H1 (cell line): ENCODE results near the gene ENTPD6. TPM values are rescaled to one million over a fixed set of nuclear protein-coding genes. Genes with fewer than 3 reads are reported as not detected.
"Not testable (repeated sequence)": the region's sequence is repeated elsewhere in the genome, so short reads cannot be mapped to it uniquely, and the experiment has no call there.

ENCODE experiments used
- CTCF ChIA-PET: fragments of 300-600 bp; sonication (Branson Sonifier 250); formaldehyde crosslinking; loops from one replicate; lab custom pipeline; 2021; ENCODE audit not compliant: partially characterized antibody; lab: Charles Lee
- POLR2A ChIA-PET: fragments of 300-600 bp; sonication (Branson Sonifier 250); formaldehyde crosslinking; loops from one replicate; lab custom pipeline; 2021; ENCODE audit warnings: inconsistent platforms; ENCODE audit not compliant: partially characterized antibody; lab: Charles Lee
- DNase-seq, 2 experiments: peaks; one replicate each; pipeline versions ENCODE4 v3.0.0 to v3.0.0-alpha.2; 2010 to 2022; ENCODE audit warnings: low spot score in 2 of 2, low read depth in 1 of 2, mixed read lengths in 1 of 2
- FAIRE-seq: peaks from 2 replicates; lab custom pipeline; 2011; peaks lifted over from hg19 to GRCh38; lab: Jason Lieb, UNC
- H2AFZ ChIP-seq: 2 replicates; pipeline ENCODE4 v1.8.1; 2012; ENCODE audit warnings: low read length, inconsistent platforms
- H2AK5ac ChIP-seq: 2 replicates; pipeline ENCODE4 v1.6.1; 2013; ENCODE audit warnings: low read depth, low read length
- H2BK120ac ChIP-seq: replicated peaks from 2 replicates; pipeline ENCODE3; 2013; ENCODE audit warnings: low read depth, low read length, inconsistent platforms
- H2BK12ac ChIP-seq: 2 replicates; pipeline ENCODE4 v1.6.1; 2013; ENCODE audit warnings: low read depth, low read length
- H2BK15ac ChIP-seq: 2 replicates; pipeline ENCODE4 v1.6.1; 2013; ENCODE audit warnings: low read length
- H2BK20ac ChIP-seq: 2 replicates; pipeline ENCODE4 v1.6.1; 2013; ENCODE audit warnings: low read length
- H2BK5ac ChIP-seq: 2 replicates; pipeline ENCODE4 v1.6.1; 2013; ENCODE audit warnings: low read depth, low read length
- H3K14ac ChIP-seq: 2 replicates; pipeline ENCODE4 v1.6.1; 2013; ENCODE audit warnings: inconsistent platforms; ENCODE audit not compliant: insufficient read length
- H3K18ac ChIP-seq: 2 replicates; pipeline ENCODE4 v1.6.1; 2013; ENCODE audit warnings: low read length; ENCODE audit errors: extremely low read depth
- H3K23ac ChIP-seq: 2 replicates; pipeline ENCODE4 v1.6.1; 2013; ENCODE audit warnings: inconsistent platforms; ENCODE audit not compliant: insufficient read length
- H3K23me2 ChIP-seq: 2 replicates; pipeline ENCODE4 v1.6.1; 2013; ENCODE audit warnings: low read depth, low read length
- H3K27ac ChIP-seq: 2 replicates; pipeline ENCODE4 v1.6.1; 2011; ENCODE audit warnings: low read depth, low read length, inconsistent platforms
- H3K27me3 ChIP-seq, 4 experiments: replicated peaks in 1 of 4; 1 replicate in 1 of 4; 2 replicates in 3 of 4; pipeline versions ENCODE4 v1.6.1 to v1.8.1; 2011 to 2013; ENCODE audit warnings: low read length in 3 of 4, mild to moderate bottlenecking in 3 of 4, inconsistent platforms in 2 of 4, mixed read lengths in 2 of 4, moderate library complexity in 1 of 4; ENCODE audit not compliant: control insufficient read depth in 3 of 4, insufficient read depth in 3 of 4; ENCODE audit errors: extremely low read depth in 1 of 4
- H3K36me3 ChIP-seq, 4 experiments: 2 replicates each; pipeline versions ENCODE4 v1.6.1 to v1.8.1; 2011 to 2013; ENCODE audit warnings: mild to moderate bottlenecking in 4 of 4, low read length in 3 of 4, moderate library complexity in 2 of 4, control low read depth in 1 of 4, inconsistent platforms in 1 of 4; ENCODE audit not compliant: insufficient read depth in 4 of 4, control insufficient read depth in 2 of 4
- H3K4ac ChIP-seq: replicated peaks from 2 replicates; pipeline ENCODE3; 2013; ENCODE audit warnings: low read length, low read depth, mixed read lengths, inconsistent platforms; ENCODE audit not compliant: insufficient read length
- H3K4me1 ChIP-seq, 4 experiments: replicated peaks in 1 of 4; 1 replicate in 1 of 4; 2 replicates in 3 of 4; pipeline versions ENCODE4 v1.6.1 to v1.8.1; 2011 to 2013; ENCODE audit warnings: low read length in 3 of 4, inconsistent platforms in 2 of 4, mixed read lengths in 1 of 4; ENCODE audit not compliant: insufficient read depth in 4 of 4, control insufficient read depth in 3 of 4
- H3K4me2 ChIP-seq, 2 experiments: 2 replicates each; pipeline versions ENCODE4 v1.6.1 to v1.8.1; 2011 to 2013; ENCODE audit warnings: low read depth in 2 of 2, low read length in 2 of 2, control low read depth in 1 of 2, inconsistent platforms in 1 of 2, mild to moderate bottlenecking in 1 of 2; ENCODE audit not compliant: insufficient read depth in 1 of 2
- H3K4me3 ChIP-seq, 4 experiments: fragments of 200-600, 300-600 bp in 1 of 4; sonication (generic), shearing (Covaris generic), sonication (Bioruptor Twin) in 1 of 4; 2 replicates each; pipeline versions ENCODE4 v1.5.1 to v1.8.1; 2011 to 2016; ENCODE audit warnings: low read length in 4 of 4, low read depth in 3 of 4, control low read depth in 2 of 4, inconsistent platforms in 2 of 4, mild to moderate bottlenecking in 2 of 4, mixed read lengths in 1 of 4, moderate library complexity in 1 of 4; ENCODE audit not compliant: insufficient read depth in 2 of 4; ENCODE audit errors: extremely low read depth in 1 of 4
- H3K56ac ChIP-seq: replicated peaks from 2 replicates; pipeline ENCODE3; 2013; ENCODE audit warnings: low read depth, mild to moderate bottlenecking, mixed read lengths, low read length, inconsistent platforms; ENCODE audit not compliant: insufficient read length
- H3K79me1 ChIP-seq: 2 replicates; pipeline ENCODE4 v1.6.1; 2013; ENCODE audit warnings: low read depth, low read length, control low read depth
- H3K79me2 ChIP-seq, 2 experiments: 2 replicates each; pipeline versions ENCODE4 v1.6.1 to v1.8.1; 2012 to 2013; ENCODE audit warnings: low read length in 2 of 2, mild to moderate bottlenecking in 2 of 2, inconsistent platforms in 1 of 2; ENCODE audit not compliant: insufficient read depth in 2 of 2, control insufficient read depth in 1 of 2
- H3K9ac ChIP-seq, 4 experiments: replicated peaks in 1 of 4; 1 replicate in 1 of 4; 2 replicates in 3 of 4; pipeline versions ENCODE4 v1.6.1 to v1.8.1; 2011 to 2013; ENCODE audit warnings: low read depth in 3 of 4, low read length in 3 of 4, control low read depth in 2 of 4, mild to moderate bottlenecking in 2 of 4, moderate library complexity in 2 of 4, inconsistent platforms in 1 of 4; ENCODE audit errors: extremely low read depth in 1 of 4
- H3K9me3 ChIP-seq, 2 experiments: 2 replicates each; pipeline versions ENCODE4 v1.6.1 to v1.8.1; 2012 to 2013; ENCODE audit warnings: mild to moderate bottlenecking in 2 of 2, moderate library complexity in 2 of 2, control low read depth in 1 of 2, inconsistent platforms in 1 of 2, low read depth in 1 of 2, low read length in 1 of 2, mixed read lengths in 1 of 2; ENCODE audit not compliant: insufficient read depth in 2 of 2
- H4K20me1 ChIP-seq, 2 experiments: replicated peaks in 1 of 2; 2 replicates each; pipeline versions ENCODE3 to v1.8.1; 2011 to 2013; ENCODE audit warnings: inconsistent platforms in 2 of 2, low read length in 2 of 2, mild to moderate bottlenecking in 1 of 2; ENCODE audit not compliant: insufficient read depth in 2 of 2, control insufficient read depth in 1 of 2
- H4K5ac ChIP-seq: 2 replicates; pipeline ENCODE4 v1.6.1; 2013; ENCODE audit warnings: low read length, low read depth, mixed read lengths, inconsistent platforms; ENCODE audit not compliant: insufficient read length
- H4K8ac ChIP-seq: 2 replicates; pipeline ENCODE4 v1.8.0; 2013; ENCODE audit warnings: mild to moderate bottlenecking, moderate library complexity, low read length, inconsistent platforms; ENCODE audit not compliant: insufficient read depth; ENCODE audit errors: extremely low read depth
- H4K91ac ChIP-seq: replicated peaks from 2 replicates; pipeline ENCODE3; 2013; ENCODE audit warnings: low read length, mixed read lengths, inconsistent platforms; ENCODE audit not compliant: insufficient read length
- WGBS, 2 experiments: shearing (Covaris generic) in 1 of 2; methylation state at CpG; one replicate each; pipeline versions ENCODE4 v1.1.6 to v1.1.7; 2013 to 2015; ENCODE audit warnings: low lambda C conversion rate in 2 of 2, mixed read lengths in 2 of 2, inconsistent platforms in 1 of 2, low coverage in 1 of 2, missing lambda C conversion rate in 1 of 2; ENCODE audit not compliant: insufficient replicate concordance in 2 of 2, insufficient coverage in 1 of 2, insufficient read length in 1 of 2; ENCODE audit errors: extremely low coverage in 1 of 2, missing lambda C conversion rate in 1 of 2; 5-methylcytosine and 5-hydroxymethylcytosine counted together
- polyA plus RNA-seq, 7 experiments: library from polyadenylated mRNA; depleted of rRNA in 3 of 7; stranded (reverse) in 5 of 7; unstranded in 2 of 7; fragments of >200 nt in 5 of 7; fragments of 200-250 nt in 2 of 7; gene quantifications; 1 replicate in 5 of 7; 2 replicates in 1 of 7; 4 replicates in 1 of 7; pipeline versions ENCODE4 v1.2.1 to v1.2.3, GENCODE V29; 2011 to 2013; ENCODE audit warnings: missing spikeins in 2 of 7, mixed read lengths in 2 of 7
- total RNA-seq: library from RNA; stranded (reverse); fragmentation: NEBNext Ultra II Directional; extraction: Animal tissue kit (Norgen Biotek cat#: 25700); gene quantifications from 2 replicates; pipeline ENCODE4 v1.2.1, GENCODE V29; 2021

ENTPD6 gene
- total and polyA plus RNA-seq, 2 of the 8 experiments (the other 6 are each of a cell fraction or from before 2014, with no cell fraction given): 47.8 to 57.3 TPM

GRCh38 chr20:25234009-25234849 is 38.7 kb downstream of the ENTPD6 start:
- H4K5ac ChIP-seq, H3K36me3 ChIP-seq, H3K9ac ChIP-seq, H3K4me2 ChIP-seq, H3K9me3 ChIP-seq, DNase-seq, H2BK120ac ChIP-seq, H4K91ac ChIP-seq, H3K4ac ChIP-seq, H3K27me3 ChIP-seq, POLR2A ChIA-PET, H3K4me1 ChIP-seq, H2BK15ac ChIP-seq, H4K20me1 ChIP-seq, H3K23ac ChIP-seq, H3K79me1 ChIP-seq, H2BK5ac ChIP-seq, H2AFZ ChIP-seq, H4K8ac ChIP-seq, H2BK12ac ChIP-seq, H3K14ac ChIP-seq, H3K18ac ChIP-seq, FAIRE-seq, H3K27ac ChIP-seq, H3K4me3 ChIP-seq, H2BK20ac ChIP-seq, H3K79me2 ChIP-seq, H3K23me2 ChIP-seq, H2AK5ac ChIP-seq, H3K56ac ChIP-seq: not testable (repeated sequence)
- WGBS, 2 experiments: 88% methylated on average over 8 of the region's 8 CpGs; no CpG with 5 or more reads in 1 of the 2 experiments
- CTCF ChIA-PET: interaction anchor here (1.6 kb wide), 1 partner anchor 13 kb away, joined by 7 read pairs; no protein-coding TSS in a partner anchor
